HG02642 (cell line): ENCODE data around the gene TAF11L10.
"Not testable (repeated sequence)": the region's sequence is repeated elsewhere in the genome, so short reads cannot be mapped to it uniquely, and the experiment has no call there.

Experiments
- ATAC-seq: cut with Tn5 transposase; IDR thresholded peaks from one replicate; pipeline ENCODE4 v1.9.1; 2021; ENCODE audit warnings: mild to moderate bottlenecking; ENCODE audit not compliant: unreplicated experiment, poor library complexity

TAF11L10 gene

GRCh38 chr5:17597728-17598127 lies at the start of gene TAF11L10:
TSS of gene TAF11L10 (minus strand) at chr5:17597828.
- not testable (repeated sequence) for ATAC-seq

DNA sequence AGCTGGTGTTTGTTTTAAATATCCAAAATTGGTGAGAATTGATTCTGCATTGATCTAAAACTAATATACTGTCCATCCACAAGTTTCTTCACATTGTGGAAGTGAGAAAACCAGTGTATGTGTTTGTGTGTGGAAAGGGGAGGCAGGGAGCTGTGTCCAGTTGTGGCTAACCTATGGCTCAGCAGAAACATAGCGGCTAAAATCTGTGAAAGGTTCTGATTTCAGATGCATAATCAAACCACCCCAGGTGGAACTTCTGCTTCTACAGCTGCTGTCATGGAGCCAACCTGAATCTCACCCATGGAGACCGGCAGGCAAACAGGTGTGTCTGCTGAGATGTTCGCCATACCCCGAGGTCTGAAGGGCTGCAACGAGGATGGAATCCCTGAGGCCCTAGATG lies 36.5 kb upstream of the TAF11L10 start, which contains the start of gene TAF11L14:
TAF11L14 (plus strand) TSS at position 301 of the 400 bp plus-strand sequence.
- ATAC-seq: no peak

GRCh38 chr5:17631788-17632187 lies 34.2 kb upstream of the TAF11L10 start, which contains the start of gene TAF11L13:
TSS of gene TAF11L13 (plus strand) at chr5:17632088.
- ATAC-seq: not testable (repeated sequence)

DNA sequence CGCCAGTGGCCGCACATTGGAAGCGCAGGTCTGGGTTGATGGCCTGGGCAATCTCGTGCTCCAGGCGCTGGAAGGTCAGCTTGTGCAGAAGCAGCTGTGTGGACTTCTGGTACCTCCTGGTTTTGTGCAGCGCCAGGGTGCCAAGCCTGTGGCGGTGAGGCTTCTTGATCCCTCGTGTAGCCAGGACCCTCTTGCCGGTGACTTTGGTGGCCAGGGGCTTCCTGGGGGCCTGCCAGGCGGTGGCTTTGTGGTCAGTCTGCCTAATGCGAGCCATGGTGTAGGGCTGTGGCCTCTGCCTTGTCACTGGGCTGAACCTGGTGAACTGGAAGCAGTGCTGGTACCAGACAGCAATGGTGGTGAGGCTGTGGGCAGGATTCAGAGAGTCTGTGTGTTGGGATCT lies 28.1 kb upstream of the TAF11L10 start:
- no peak for ATAC-seq

DNA sequence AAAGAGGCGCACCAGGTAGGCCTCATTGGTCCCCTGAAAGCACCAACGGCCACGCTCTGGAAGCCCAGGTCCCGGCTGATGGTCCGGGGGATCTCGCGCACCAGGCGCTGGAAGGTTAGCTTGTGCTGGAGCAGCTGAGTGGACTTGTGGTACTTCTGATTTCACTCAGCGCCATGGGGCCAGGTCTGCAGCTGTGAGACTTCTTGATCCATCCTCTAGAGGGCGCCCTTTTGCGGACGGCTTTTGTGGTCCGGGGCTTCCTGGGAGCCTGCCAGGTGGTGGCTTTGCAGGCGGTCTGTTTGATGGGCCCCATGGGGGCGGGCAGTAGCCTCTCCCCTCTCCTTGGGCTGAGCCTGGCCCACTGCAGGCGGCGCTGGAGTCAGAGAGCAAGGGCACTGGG lies 23.0 kb upstream of the TAF11L10 start:
- no peak for ATAC-seq

GRCh38 chr5:17619354-17619753 lies 21.7 kb upstream of the TAF11L10 start:
- ATAC-seq: no peak

DNA sequence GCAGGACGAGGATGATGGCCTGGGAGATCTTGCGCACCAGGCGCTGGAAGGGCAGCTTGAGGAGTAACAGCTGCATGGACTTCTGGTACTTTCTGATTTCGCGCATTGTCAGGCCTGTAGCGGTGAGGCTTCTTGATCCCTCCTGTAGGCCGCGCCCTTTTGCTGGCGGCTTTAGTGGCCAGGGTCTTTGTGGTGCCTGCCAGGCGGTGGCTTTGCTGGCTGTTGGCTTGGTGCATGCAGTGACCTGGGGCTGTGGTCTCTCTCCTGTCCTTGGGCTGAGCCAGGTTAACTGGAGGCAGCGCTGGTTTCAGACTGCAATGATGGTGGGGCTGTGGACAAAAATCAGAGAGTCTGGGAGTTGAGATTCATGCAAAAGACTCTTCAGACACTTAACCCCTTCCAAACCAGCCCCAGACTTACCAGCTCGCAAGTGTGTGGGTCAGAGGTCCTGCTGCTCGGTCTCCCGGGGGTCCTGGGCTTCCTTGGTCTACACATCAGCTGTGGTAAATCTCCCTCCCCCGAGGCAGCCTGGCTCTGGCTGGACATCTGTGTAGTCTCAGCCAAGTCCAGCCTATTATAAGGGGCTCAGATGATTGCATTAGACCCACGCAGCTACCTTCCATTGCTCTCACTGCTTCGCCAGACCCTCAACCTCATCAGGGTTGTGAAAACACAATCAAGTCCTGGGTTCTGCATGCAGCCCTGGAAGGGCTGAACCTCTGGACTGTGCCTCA lies 17.4 kb upstream of the TAF11L10 start:
- ATAC-seq: no peak

GRCh38 chr5:17610092-17610491 lies 12.5 kb upstream of the TAF11L10 start, which contains the start of gene TAF11L12:
TSS of gene TAF11L12 (plus strand) at chr5:17610392.
- not testable (repeated sequence) for ATAC-seq

- ATAC-seq: not testable (repeated sequence)
Observed at GRCh38 chr5:17607461-17607860, 9.8 kb upstream of the TAF11L10 start.

- no peak for ATAC-seq
Observed at GRCh38 chr5:17604951-17605350, 7.3 kb upstream of the TAF11L10 start.

GRCh38 chr5:17603880-17604279 lies 6.3 kb upstream of the TAF11L10 start, which contains the start of gene TAF11L11:
TSS of gene TAF11L11 (plus strand) at chr5:17604183.
- not testable (repeated sequence) for ATAC-seq

- ATAC-seq: not testable (repeated sequence)
Observed at GRCh38 chr5:17594255-17594654, 3.4 kb downstream of the TAF11L10 start, which contains the start of gene TAF11L9. TSS of gene TAF11L9 (minus strand) at chr5:17594394.

DNA sequence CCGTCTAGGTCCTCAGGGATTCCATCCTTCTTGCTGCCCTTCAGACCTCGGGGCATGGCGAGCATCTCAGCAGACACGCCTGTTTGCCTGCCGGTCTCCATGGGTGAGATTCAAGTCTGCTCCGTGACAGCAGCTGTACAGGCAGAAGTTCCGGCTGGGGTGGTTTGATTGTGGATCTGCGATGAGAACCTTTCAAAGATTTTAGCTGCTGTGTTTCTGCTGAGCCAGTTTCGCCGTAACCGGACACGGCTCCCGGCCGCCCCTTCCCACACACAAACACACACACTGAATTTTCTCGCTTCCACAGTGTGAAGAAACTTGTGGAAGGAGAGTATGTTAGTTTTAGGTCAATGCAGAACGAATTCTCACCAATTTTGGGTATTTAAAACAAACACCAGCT lies 6.8 kb downstream of the TAF11L10 start, which contains the start of gene TAF11L8:
TAF11L8 (minus strand) TSS at position 101 of the 400 bp plus-strand sequence.
- ATAC-seq: not testable (repeated sequence)

- ATAC-seq: not testable (repeated sequence)
Observed at GRCh38 chr5:17585658-17586057, 12.0 kb downstream of the TAF11L10 start, which contains the start of gene TAF11L7. TSS of gene TAF11L7 (minus strand) at chr5:17585758.
